Endothelial cell of umbilical vein (primary cell): ENCODE measurements around the gene RPLP2.

Source experiments
- CTCF ChIP-seq, 2 donors: IDR thresholded peaks; 1 replicate in 1 of 2; 2 replicates in 1 of 2; pipeline ENCODE4 v1.5.1; 2011; ENCODE audit warnings: low read length in 2 of 2, mild to moderate bottlenecking in 2 of 2, moderate library complexity in 2 of 2, control low read depth in 1 of 2, inconsistent platforms in 1 of 2, low read depth in 1 of 2; ENCODE audit not compliant: insufficient read depth in 1 of 2; ENCODE audit errors: extremely low read depth in 1 of 2
- EZH2 ChIP-seq: IDR thresholded peaks from 2 replicates; pipeline ENCODE4 v1.6.1; 2012; ENCODE audit warnings: borderline replicate concordance, low read depth, mild to moderate bottlenecking, moderate library complexity, low read length, inconsistent platforms; ENCODE audit not compliant: severe bottlenecking
- FOS ChIP-seq: IDR thresholded peaks from 2 replicates; pipeline ENCODE4 v1.6.1; 2011; ENCODE audit warnings: mild to moderate bottlenecking, low read length, moderate library complexity, borderline replicate concordance; ENCODE audit not compliant: insufficient read depth
- GATA2 ChIP-seq: IDR thresholded peaks from 2 replicates; pipeline ENCODE4 v1.7.0; 2011; ENCODE audit warnings: low read depth, mild to moderate bottlenecking, moderate library complexity, mixed read lengths, low read length; ENCODE audit not compliant: insufficient read length, insufficient read depth
- JUN ChIP-seq: IDR thresholded peaks from 2 replicates; pipeline ENCODE4 v1.6.1; 2011; ENCODE audit warnings: borderline replicate concordance, low read depth; ENCODE audit not compliant: insufficient read length, insufficient read depth
- MAX ChIP-seq: IDR thresholded peaks from 2 replicates; pipeline ENCODE4 v1.6.1; 2011; ENCODE audit not compliant: insufficient read depth, insufficient read length
- MYC ChIP-seq: IDR thresholded peaks from one replicate; pipeline ENCODE4 v1.6.1; 2011; ENCODE audit warnings: mild to moderate bottlenecking, low read depth, low read length
- POLR2A ChIP-seq: IDR thresholded peaks from 2 replicates; pipeline ENCODE4 v1.6.1; 2012; ENCODE audit warnings: low read depth, mild to moderate bottlenecking, control low read depth, low read length
- POLR2AphosphoS5 ChIP-seq: IDR thresholded peaks from 2 replicates; pipeline ENCODE4 v1.6.1; 2012; ENCODE audit warnings: low read depth, mild to moderate bottlenecking, control low read depth, low read length, moderate library complexity; ENCODE audit not compliant: insufficient read depth

GRCh38 chr11:831961-832528 is 22.3 kb downstream of the RPLP2 start:
- TF ChIP-seq EZH2 (no peak), POLR2A (no peak), POLR2AphosphoS5 (no peak), CTCF (IDR thresholded peaks at IDR 0.05; ENCODE audit: extremely low read depth in 1 of 2, insufficient read depth in 1 of 2, low read depth in 1 of 2, low read length in 2 of 2) (no peak), JUN (no peak), FOS (no peak), MAX (no peak), MYC (no peak), GATA2 (no peak)
